DND-41 (cell line): ENCODE measurements around the gene SYNE1.
"Not testable (repeated sequence)": the region's sequence is repeated elsewhere in the genome, so short reads cannot be mapped to it uniquely, and the experiment has no call there.

Source experiments
- EZH2 ChIP-seq: IDR thresholded peaks from 3 replicates; pipeline ENCODE4 v1.6.1; 2012; ENCODE audit warnings: borderline replicate concordance, low read depth, mild to moderate bottlenecking, moderate library complexity, low read length, inconsistent platforms; ENCODE audit not compliant: severe bottlenecking
- TF ChIP-seq, protein P1 (sequence below): IDR thresholded peaks from 2 replicates; pipeline ENCODE4 v1.5.1; 2012; ENCODE audit warnings: borderline replicate concordance, low read length, moderate library complexity, mild to moderate bottlenecking; ENCODE audit not compliant: poor library complexity, severe bottlenecking; ENCODE audit errors: extremely low read depth

DNA sequence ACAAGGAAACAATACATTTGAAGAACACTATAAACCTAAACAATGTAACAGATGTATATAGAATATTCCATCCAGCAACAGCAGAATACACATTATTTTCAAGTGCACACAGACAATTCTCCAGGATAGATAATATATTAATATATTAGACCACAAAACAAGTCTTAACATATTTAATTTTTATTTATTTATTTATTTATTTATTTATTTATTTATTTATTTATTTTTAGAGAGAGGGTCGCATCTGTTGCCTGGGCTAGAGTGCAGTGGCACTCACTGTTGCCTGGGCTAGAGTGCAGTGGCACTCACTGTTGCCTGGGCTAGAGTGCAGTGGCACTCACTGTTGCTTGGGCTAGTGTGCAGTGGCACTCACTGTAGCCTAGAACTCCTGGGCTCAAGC, 78.4 kb downstream of the SYNE1 start:
- TF ChIP-seq, protein P1, sequence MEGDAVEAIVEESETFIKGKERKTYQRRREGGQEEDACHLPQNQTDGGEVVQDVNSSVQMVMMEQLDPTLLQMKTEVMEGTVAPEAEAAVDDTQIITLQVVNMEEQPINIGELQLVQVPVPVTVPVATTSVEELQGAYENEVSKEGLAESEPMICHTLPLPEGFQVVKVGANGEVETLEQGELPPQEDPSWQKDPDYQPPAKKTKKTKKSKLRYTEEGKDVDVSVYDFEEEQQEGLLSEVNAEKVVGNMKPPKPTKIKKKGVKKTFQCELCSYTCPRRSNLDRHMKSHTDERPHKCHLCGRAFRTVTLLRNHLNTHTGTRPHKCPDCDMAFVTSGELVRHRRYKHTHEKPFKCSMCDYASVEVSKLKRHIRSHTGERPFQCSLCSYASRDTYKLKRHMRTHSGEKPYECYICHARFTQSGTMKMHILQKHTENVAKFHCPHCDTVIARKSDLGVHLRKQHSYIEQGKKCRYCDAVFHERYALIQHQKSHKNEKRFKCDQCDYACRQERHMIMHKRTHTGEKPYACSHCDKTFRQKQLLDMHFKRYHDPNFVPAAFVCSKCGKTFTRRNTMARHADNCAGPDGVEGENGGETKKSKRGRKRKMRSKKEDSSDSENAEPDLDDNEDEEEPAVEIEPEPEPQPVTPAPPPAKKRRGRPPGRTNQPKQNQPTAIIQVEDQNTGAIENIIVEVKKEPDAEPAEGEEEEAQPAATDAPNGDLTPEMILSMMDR, result not testable (repeated sequence)
- TF ChIP-seq EZH2, result not testable (repeated sequence)
